Nephron progenitor cell (in vitro differentiated cells): ENCODE results near the gene ENTPD1.

Experiments used
- DNase-seq: peaks from one replicate; pipeline ENCODE4 v3.0.0; 2021
- H3K27ac Mint-ChIP-seq: 2 replicates; pipeline ENCODE4 v1.8.0; 2021; ENCODE audit warnings: mild to moderate bottlenecking, moderate library complexity, mixed read lengths
- H3K27me3 Mint-ChIP-seq: 2 replicates; pipeline ENCODE4 v1.8.0; 2021; ENCODE audit warnings: mild to moderate bottlenecking, low read depth, mixed read lengths; ENCODE audit not compliant: poor library complexity
- H3K36me3 Mint-ChIP-seq: 2 replicates; pipeline ENCODE4 v1.8.0; 2021; ENCODE audit warnings: low read depth, mixed read lengths
- H3K4me1 Mint-ChIP-seq: 2 replicates; pipeline ENCODE4 v1.8.0; 2021; ENCODE audit warnings: mixed read lengths
- H3K4me3 Mint-ChIP-seq: 2 replicates; pipeline ENCODE4 v1.8.0; 2021; ENCODE audit warnings: mild to moderate bottlenecking, moderate library complexity, mixed read lengths
- H3K9me3 Mint-ChIP-seq: 2 replicates; pipeline ENCODE4 v1.8.0; 2021; ENCODE audit warnings: mild to moderate bottlenecking, moderate library complexity, mixed read lengths
- CTCF ChIP-seq: fragments of 200-600 bp; sonication (generic); IDR thresholded peaks from 2 replicates; pipeline ENCODE4 v1.5.0; 2021; ENCODE audit warnings: antibody characterized with exemption

Gene ENTPD1

GRCh38 chr10:95850791-95851190 lies 94.8 kb downstream of the ENTPD1 start:
- DNase-seq = no peak
- peaks cover 8% of the 10 kb centered on the region for H3K27me3 Mint-ChIP-seq
- no peak overlapping the region for H3K4me3 Mint-ChIP-seq
- TF ChIP-seq CTCF = no peak
- peaks cover under 1% of the 10 kb centered on the region for H3K36me3 Mint-ChIP-seq
- no peak overlapping the region for H3K27ac Mint-ChIP-seq
- H3K9me3 Mint-ChIP-seq = peaks cover 8% of the 10 kb centered on the region
- no peaks in the 10 kb centered on the region for H3K4me1 Mint-ChIP-seq

GRCh38 chr10:95860166-95860940 lies 104.4 kb downstream of the ENTPD1 start:
- no peaks in the 10 kb centered on the region for H3K27me3 Mint-ChIP-seq
- peaks cover 14% of the 10 kb centered on the region for H3K9me3 Mint-ChIP-seq
- no peak for TF ChIP-seq CTCF
- DNase-seq = no peak
- H3K27ac Mint-ChIP-seq = no peak overlapping the region
- peaks cover 11% of the 10 kb centered on the region for H3K36me3 Mint-ChIP-seq
- H3K4me1 Mint-ChIP-seq = no peaks in the 10 kb centered on the region
- H3K4me3 Mint-ChIP-seq = no peak overlapping the region

- H3K27me3 Mint-ChIP-seq = no peaks in the 10 kb centered on the region
- no peak overlapping the region for H3K27ac Mint-ChIP-seq
- TF ChIP-seq CTCF = no peak
- peaks cover 4% of the 10 kb centered on the region for H3K36me3 Mint-ChIP-seq
- H3K4me3 Mint-ChIP-seq = no peak overlapping the region
- no peaks in the 10 kb centered on the region for H3K4me1 Mint-ChIP-seq
- DNase-seq = no peak
- peaks cover 5% of the 10 kb centered on the region for H3K9me3 Mint-ChIP-seq
Measured at GRCh38 chr10:95861386-95861785, 105.4 kb downstream of the ENTPD1 start.

- DNase-seq = peak; percentile 31
- Mint-ChIP-seq H3K27ac (no peak overlapping the region), H3K27me3 (no peaks in the 10 kb centered on the region), H3K36me3 (peaks cover 4% of the 10 kb centered on the region), H3K9me3 (no peaks in the 10 kb centered on the region), H3K4me1 (no peaks in the 10 kb centered on the region), H3K4me3 (no peak overlapping the region)
- TF ChIP-seq CTCF = peak; percentile 52
Measured at GRCh38 chr10:95864906-95865813, 109.2 kb downstream of the ENTPD1 start.

- Mint-ChIP-seq H3K27ac (no peak overlapping the region), H3K4me3 (no peak overlapping the region), H3K36me3 (peaks cover 10% of the 10 kb centered on the region), H3K27me3 (no peaks in the 10 kb centered on the region), H3K4me1 (no peaks in the 10 kb centered on the region), H3K9me3 (no peaks in the 10 kb centered on the region)
- TF ChIP-seq CTCF = no peak
- no peak for DNase-seq
Measured at GRCh38 chr10:95865814-95866466, 110.0 kb downstream of the ENTPD1 start.
